SU-DHL-6 (cell line): ENCODE measurements around the gene ACSL3.

Experiments
- H2AFZ ChIP-seq: fragments of 200-600 bp; sonication (generic); 2 replicates; pipeline ENCODE4 v1.6.1; 2014; ENCODE audit warnings: low read depth, mild to moderate bottlenecking, moderate library complexity, mixed read lengths, antibody characterized with exemption, low read length; ENCODE audit not compliant: severe bottlenecking
- H3F3A ChIP-seq: fragments of 200-600 bp; shearing (Covaris generic); 2 replicates; pipeline ENCODE4 v1.6.0; 2016; ENCODE audit warnings: antibody characterized with exemption, mild to moderate bottlenecking; ENCODE audit not compliant: insufficient read depth
- H3K27ac ChIP-seq: fragments of 200-600 bp; sonication (generic); 2 replicates; pipeline ENCODE4 v1.5.1; 2016; ENCODE audit warnings: low read depth, mild to moderate bottlenecking, low read length, moderate library complexity, mixed read lengths
- H3K27me3 ChIP-seq: fragments of 200-600 bp; sonication (generic), shearing (Covaris generic); 2 replicates; pipeline ENCODE4 v1.6.0; 2014; ENCODE audit warnings: mild to moderate bottlenecking, low read length
- H3K36me3 ChIP-seq: fragments of 200-600 bp; sonication (generic); 2 replicates; pipeline ENCODE4 v1.6.1; 2014; ENCODE audit warnings: mild to moderate bottlenecking, low read length, mixed read lengths
- H3K4me2 ChIP-seq: fragments of 300-600, 200-600 bp; shearing (Covaris generic), sonication (generic); 2 replicates; pipeline ENCODE4 v1.6.0; 2014; ENCODE audit warnings: low read length, low read depth, mild to moderate bottlenecking; ENCODE audit not compliant: poor library complexity, severe bottlenecking
- H3K4me3 ChIP-seq: fragments of 200-600 bp; sonication (generic); 2 replicates; pipeline ENCODE4 v1.5.1; 2014; ENCODE audit warnings: antibody characterized with exemption, low read length, mild to moderate bottlenecking, mixed read lengths; ENCODE audit not compliant: insufficient read depth, poor library complexity, severe bottlenecking
- H3K79me2 ChIP-seq: fragments of 200-600 bp; sonication (generic); 2 replicates; pipeline ENCODE4 v1.6.1; 2014; ENCODE audit warnings: mild to moderate bottlenecking, low read length, moderate library complexity; ENCODE audit not compliant: insufficient read depth
- H3K9ac ChIP-seq: fragments of 200-600 bp; sonication (generic); 2 replicates; pipeline ENCODE4 v1.7.0; 2014; ENCODE audit warnings: mild to moderate bottlenecking, low read length
- H3K9me2 ChIP-seq: fragments of 200-600 bp; sonication (generic); replicated peaks from 2 replicates; pipeline ENCODE4 v1.6.1; 2014; ENCODE audit warnings: low read length; ENCODE audit not compliant: insufficient read depth
- H3K9me3 ChIP-seq: fragments of 200-600 bp; sonication (generic); 2 replicates; pipeline ENCODE4 v1.6.1; 2014; ENCODE audit warnings: low read length, mixed read lengths; ENCODE audit not compliant: insufficient read depth
- H4K20me1 ChIP-seq: fragments of 200-600 bp; sonication (generic); 2 replicates; pipeline ENCODE4 v1.6.1; 2014; ENCODE audit warnings: low read depth, mild to moderate bottlenecking, antibody characterized with exemption, low read length, moderate library complexity, mixed read lengths
- EZH2phosphoT487 ChIP-seq: fragments of 200-600 bp; sonication (generic), shearing (Covaris generic); conservative IDR thresholded peaks from 2 replicates; pipeline ENCODE4 v1.6.1; 2018; ENCODE audit warnings: mild to moderate bottlenecking, antibody characterized with exemption, low read length, moderate library complexity, mixed read lengths
- TF ChIP-seq, protein P1 (sequence below): fragments of 200-600 bp; sonication (generic); IDR thresholded peaks from one replicate; pipeline ENCODE4 v1.5.1; 2017; ENCODE audit warnings: antibody characterized with exemption, mild to moderate bottlenecking, low read length, moderate library complexity; ENCODE audit not compliant: insufficient read depth, poor library complexity, severe bottlenecking

ACSL3 gene

DNA sequence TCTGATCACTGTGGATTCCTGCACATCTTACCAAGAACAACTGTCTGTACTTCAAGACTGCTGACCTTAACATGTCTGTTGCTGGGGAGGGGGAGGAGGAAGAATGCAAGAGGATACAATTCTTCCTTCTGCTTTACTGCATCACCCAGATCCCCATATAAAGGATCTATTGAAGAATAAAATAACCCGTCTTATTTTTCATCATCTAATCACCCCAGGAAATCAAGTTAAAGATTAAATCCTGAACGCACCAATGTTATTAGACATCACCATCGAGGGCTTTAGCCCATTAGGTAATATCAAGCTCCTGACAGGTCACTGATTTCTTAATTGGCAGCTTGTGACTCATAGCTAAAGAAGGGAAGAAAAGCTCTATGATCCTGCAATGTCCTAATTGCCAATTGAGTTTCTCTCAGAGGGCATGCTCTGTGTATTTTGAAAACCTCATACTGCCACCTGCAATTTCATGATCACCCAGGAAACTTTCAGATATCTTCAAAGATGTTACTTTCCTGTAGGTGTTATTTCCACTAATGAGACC is 115.8 kb downstream of the ACSL3 start:
- Histone ChIP-seq H3K4me2 (no peak overlapping the region), H3K27me3 (no peaks in the 10 kb centered on the region), H3F3A (no peaks in the 10 kb centered on the region), H2AFZ (no peak overlapping the region), H3K27ac (no peak overlapping the region), H3K4me3 (no peak overlapping the region), H3K9ac (no peak overlapping the region), H3K36me3 (no peaks in the 10 kb centered on the region), H4K20me1 (no peaks in the 10 kb centered on the region), H3K79me2 (no peaks in the 10 kb centered on the region), H3K9me2 (no peaks in the 10 kb centered on the region), H3K9me3 (no peaks in the 10 kb centered on the region)
- TF ChIP-seq, protein P1, sequence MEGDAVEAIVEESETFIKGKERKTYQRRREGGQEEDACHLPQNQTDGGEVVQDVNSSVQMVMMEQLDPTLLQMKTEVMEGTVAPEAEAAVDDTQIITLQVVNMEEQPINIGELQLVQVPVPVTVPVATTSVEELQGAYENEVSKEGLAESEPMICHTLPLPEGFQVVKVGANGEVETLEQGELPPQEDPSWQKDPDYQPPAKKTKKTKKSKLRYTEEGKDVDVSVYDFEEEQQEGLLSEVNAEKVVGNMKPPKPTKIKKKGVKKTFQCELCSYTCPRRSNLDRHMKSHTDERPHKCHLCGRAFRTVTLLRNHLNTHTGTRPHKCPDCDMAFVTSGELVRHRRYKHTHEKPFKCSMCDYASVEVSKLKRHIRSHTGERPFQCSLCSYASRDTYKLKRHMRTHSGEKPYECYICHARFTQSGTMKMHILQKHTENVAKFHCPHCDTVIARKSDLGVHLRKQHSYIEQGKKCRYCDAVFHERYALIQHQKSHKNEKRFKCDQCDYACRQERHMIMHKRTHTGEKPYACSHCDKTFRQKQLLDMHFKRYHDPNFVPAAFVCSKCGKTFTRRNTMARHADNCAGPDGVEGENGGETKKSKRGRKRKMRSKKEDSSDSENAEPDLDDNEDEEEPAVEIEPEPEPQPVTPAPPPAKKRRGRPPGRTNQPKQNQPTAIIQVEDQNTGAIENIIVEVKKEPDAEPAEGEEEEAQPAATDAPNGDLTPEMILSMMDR, result no peak
- TF ChIP-seq EZH2phosphoT487, result no peak

DNA sequence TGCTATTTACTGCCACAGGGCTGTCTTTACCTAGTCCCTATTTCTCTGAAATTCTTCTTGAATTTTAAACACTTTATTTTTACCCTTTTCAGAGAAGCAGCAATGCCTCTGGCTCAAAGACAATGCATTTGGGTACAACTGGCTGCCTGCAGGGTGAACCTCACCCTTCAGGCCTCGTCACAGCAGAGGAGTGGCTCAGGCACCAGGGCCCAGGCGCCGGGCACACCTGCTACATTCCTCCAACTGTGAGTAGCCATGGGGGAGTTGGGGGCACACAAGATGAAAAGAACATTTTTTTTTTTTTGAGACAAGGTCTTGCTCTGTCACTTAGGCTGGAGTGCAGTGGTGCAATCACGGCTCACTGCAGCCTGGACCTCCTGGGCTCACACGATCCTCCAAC is 116.3 kb downstream of the ACSL3 start:
- H4K20me1 ChIP-seq, result no peaks in the 10 kb centered on the region
- no peaks in the 10 kb centered on the region for H3F3A ChIP-seq
- H3K9me2 ChIP-seq, result no peaks in the 10 kb centered on the region
- no peak overlapping the region for H2AFZ ChIP-seq
- H3K9ac ChIP-seq, result no peak overlapping the region
- H3K4me3 ChIP-seq, result no peak overlapping the region
- H3K9me3 ChIP-seq, result no peaks in the 10 kb centered on the region
- H3K4me2 ChIP-seq, result no peak overlapping the region
- H3K79me2 ChIP-seq, result no peaks in the 10 kb centered on the region
- no peaks in the 10 kb centered on the region for H3K27me3 ChIP-seq
- TF ChIP-seq, protein P1, result no peak
- TF ChIP-seq EZH2phosphoT487, result no peak
- H3K27ac ChIP-seq, result no peak overlapping the region
- H3K36me3 ChIP-seq, result no peaks in the 10 kb centered on the region

DNA sequence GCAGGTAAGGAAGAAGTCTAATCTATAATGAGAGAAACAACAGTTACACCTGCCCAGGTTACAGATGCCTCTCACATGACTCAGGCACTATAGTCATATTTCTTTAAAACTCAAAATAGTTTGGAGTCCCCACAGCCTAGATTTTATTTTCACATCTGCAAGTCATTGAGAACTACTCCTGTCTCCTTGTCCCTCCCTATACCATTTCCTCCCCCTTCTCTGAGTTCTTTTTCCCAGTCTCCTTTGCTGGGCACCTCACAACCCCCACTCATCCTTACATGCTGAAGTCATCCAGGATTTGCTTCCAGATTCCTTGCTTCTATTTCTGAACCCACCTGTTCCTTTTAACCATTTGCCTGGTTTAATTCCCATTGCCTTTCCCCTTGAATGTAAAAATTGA is 118.0 kb downstream of the ACSL3 start:
- TF ChIP-seq, protein P1, result no peak
- TF ChIP-seq EZH2phosphoT487, result no peak
- no peaks in the 10 kb centered on the region for H4K20me1 ChIP-seq
- no peaks in the 10 kb centered on the region for H3K9me3 ChIP-seq
- H3F3A ChIP-seq, result no peaks in the 10 kb centered on the region
- H3K27me3 ChIP-seq, result no peaks in the 10 kb centered on the region
- H3K79me2 ChIP-seq, result no peaks in the 10 kb centered on the region
- H3K9ac ChIP-seq, result no peak overlapping the region
- no peak overlapping the region for H3K4me2 ChIP-seq
- H3K9me2 ChIP-seq, result no peaks in the 10 kb centered on the region
- no peaks in the 10 kb centered on the region for H3K36me3 ChIP-seq
- H3K4me3 ChIP-seq, result no peak overlapping the region
- no peak overlapping the region for H2AFZ ChIP-seq
- H3K27ac ChIP-seq, result no peak overlapping the region
